ENCODE measurements around the gene HBD.

DNA sequence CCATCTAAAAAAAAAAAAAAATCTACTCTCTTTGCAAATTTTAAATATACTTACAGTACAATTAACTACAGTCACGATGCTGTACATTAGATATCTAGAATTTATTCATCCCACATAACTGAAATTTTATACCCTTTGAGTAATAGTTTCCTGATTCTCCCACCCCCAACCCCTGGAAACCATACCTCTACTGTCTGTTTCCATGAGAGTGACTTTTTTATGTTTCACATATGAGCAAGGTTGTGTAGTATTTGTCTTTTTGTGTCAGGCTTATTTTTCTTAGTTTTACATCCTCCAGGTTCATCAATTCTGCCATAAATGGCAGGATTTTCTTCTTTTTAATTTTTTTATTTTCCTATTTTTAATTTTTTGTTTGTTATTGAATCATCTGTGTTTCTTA, 10.6 kb downstream of the HBD start:
- TF ChIP-seq, protein P1, sequence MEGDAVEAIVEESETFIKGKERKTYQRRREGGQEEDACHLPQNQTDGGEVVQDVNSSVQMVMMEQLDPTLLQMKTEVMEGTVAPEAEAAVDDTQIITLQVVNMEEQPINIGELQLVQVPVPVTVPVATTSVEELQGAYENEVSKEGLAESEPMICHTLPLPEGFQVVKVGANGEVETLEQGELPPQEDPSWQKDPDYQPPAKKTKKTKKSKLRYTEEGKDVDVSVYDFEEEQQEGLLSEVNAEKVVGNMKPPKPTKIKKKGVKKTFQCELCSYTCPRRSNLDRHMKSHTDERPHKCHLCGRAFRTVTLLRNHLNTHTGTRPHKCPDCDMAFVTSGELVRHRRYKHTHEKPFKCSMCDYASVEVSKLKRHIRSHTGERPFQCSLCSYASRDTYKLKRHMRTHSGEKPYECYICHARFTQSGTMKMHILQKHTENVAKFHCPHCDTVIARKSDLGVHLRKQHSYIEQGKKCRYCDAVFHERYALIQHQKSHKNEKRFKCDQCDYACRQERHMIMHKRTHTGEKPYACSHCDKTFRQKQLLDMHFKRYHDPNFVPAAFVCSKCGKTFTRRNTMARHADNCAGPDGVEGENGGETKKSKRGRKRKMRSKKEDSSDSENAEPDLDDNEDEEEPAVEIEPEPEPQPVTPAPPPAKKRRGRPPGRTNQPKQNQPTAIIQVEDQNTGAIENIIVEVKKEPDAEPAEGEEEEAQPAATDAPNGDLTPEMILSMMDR (IDR thresholded peaks at IDR 0.05; ENCODE audit: extremely low read depth in 1 of 2, insufficient read depth in 1 of 2, low read depth in 1 of 2, low read length in 2 of 2), result no peak
- no peak for TF ChIP-seq MYC (IDR thresholded peaks at IDR 0.05; ENCODE audit: low read depth, low read length)
- TF ChIP-seq GATA2 (IDR thresholded peaks at IDR 0.05; ENCODE audit: insufficient read depth, insufficient read length, low read depth, low read length), result no peak
- no peak for TF ChIP-seq EZH2 (IDR thresholded peaks at IDR 0.05; ENCODE audit: borderline replicate concordance, low read depth, low read length, severe bottlenecking)

Data from endothelial cell of umbilical vein (primary cell).